SKM-1 treated with dmso at 0.1 percent for 144 hours (cell line): ENCODE data around the gene DSCAML1.
"Not testable (repeated sequence)": the region's sequence is repeated elsewhere in the genome, so short reads cannot be mapped to it uniquely, and the experiment has no call there.

ENCODE experiments used
- DNase-seq: peaks from one replicate; lab custom pipeline; 2025; ENCODE audit not compliant: unreplicated experiment; lab: John Stamatoyannopoulos, UW

The DSCAML1 gene

DNA sequence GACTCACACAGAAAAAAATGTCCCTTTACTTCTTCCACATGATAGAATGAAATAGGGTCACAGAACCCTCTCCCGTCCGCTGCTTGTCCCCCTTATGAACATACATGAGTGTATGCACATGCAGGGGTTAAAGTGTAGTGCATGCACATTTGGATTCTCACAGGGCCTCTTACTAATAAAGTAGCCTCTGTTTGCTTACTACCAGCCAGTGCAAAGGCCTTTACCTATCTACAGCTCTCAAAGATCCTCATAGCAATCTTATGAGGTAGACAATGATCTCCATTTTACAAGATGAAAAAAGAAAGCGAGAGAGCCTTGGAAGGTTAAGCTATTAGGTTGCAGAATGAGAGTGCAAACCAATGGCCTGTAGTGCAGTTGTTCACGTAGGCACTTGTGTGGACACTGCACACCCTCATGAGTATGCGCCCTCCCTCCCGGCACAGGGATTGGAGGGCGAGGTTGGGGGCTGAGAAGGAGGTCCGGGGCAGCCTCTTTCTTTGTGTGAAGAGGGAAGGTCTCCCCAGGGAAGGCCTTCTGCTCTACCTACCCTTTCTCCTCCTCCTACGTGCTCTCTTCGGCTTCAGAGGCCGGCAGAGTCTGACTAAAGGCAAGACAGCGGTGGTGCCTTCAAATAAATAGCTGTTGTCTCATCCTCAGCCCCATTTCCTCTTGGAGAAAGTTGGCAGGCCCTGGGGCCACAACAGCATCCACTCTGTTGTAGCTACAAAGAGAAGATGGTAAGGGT is 378.1 kb downstream of the DSCAML1 start:
- DNase-seq = no peak

DNA sequence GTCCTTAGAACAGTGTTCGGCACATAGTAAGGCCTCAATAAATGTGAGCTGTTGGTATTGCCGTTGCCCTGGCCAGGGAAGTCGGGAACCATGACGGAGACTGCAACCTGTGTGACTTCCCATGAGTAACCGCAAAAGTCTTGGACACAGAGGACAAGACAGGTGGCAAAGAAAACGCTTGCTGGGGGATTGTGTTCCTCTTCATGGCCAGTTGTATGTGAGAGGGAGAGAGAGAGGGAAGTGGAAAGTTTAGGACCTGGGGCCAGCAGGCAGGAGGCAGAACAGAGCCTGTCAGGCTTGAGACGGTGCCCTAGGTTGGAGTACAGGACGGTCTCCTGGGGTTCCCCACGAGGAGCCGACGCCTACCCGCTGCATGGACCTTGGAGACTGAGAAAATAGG is 379.2 kb downstream of the DSCAML1 start:
- no peak for DNase-seq

DNA sequence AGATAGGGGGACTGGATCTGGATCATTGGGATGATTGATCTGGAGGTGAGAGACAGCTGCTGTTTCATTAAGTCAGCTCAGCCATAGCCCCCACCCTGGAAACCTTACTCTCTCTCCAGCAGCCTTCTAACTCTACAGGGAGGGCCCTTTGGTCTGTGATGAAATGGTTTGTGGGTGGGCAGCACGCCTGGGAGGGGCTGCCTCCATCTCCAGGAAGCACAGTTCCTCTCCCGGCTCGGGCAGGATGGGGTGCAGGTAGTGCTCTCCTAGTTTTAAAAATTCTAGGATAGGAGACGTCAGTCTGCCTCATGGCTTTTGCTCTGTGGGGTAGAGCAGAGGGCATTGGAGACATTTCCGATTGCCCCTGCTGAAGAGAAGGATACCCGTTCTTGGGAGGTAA is 379.7 kb downstream of the DSCAML1 start:
- no peak for DNase-seq

DNA sequence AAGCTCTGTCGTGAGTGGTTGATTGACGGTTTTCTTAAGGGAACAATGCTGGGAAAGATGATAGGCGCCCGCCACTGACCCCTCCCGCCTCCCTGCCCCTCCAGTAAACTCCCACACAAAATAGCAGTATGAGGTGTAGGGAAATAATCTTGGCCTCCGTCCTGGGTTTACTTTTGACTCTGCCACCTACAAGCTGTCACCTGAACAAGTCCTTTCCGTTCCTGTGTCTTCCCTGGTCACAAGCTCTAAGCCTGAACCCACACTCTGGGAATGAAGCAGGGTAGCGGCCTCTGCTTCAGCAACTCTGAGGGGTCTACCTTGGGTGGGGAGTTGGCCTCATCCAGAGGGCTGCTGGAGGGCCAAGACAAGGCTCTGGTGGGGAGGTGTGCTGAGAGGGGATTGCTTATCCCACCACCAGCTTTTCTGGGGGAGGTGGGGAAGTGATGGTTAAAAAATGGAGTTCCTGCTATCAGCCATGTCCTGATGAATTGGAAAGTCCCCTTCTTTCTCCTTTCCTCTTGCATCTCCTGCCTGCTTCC is 381.6 kb downstream of the DSCAML1 start:
- DNase-seq = no peak

DNA sequence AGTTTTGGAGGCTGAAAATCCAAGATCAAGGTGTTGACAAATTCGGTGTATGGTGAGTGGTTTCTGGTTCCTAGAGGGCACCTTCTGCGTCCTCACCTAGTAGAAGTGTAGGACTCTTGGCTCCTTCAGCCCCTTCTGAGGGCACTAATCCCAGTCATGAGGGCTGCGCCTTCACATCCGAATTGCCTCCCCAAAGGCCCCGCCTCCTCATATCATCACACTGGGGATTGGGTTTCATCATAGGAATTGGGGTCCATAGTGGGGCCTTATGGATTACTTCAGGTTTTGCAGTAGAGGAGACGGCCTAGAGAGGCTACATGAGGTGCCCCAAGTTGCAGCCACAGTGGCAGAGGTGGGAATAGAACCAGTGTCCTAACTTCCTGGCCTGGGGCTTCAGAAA is 382.3 kb downstream of the DSCAML1 start:
- DNase-seq = no peak

DNA sequence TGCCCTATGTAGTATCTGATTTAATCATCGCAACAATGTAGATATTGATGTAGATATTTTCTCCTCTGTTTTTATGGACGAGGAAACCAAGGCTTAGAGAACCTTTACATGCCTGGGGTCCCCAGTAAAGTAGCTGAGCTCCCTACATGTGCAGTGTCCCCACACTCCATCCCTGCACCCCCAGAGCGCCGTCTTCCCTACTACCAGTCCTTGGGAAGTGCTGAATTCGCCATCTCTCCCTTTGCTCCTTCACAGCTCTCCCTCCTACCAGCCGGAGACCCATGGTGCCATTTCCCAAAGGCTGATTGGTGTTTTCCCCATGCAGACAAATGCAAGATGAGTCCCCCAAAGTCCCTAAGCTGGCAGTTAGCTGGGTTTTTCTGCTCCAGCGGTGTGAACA is 383.4 kb downstream of the DSCAML1 start:
- no peak for DNase-seq

DNA sequence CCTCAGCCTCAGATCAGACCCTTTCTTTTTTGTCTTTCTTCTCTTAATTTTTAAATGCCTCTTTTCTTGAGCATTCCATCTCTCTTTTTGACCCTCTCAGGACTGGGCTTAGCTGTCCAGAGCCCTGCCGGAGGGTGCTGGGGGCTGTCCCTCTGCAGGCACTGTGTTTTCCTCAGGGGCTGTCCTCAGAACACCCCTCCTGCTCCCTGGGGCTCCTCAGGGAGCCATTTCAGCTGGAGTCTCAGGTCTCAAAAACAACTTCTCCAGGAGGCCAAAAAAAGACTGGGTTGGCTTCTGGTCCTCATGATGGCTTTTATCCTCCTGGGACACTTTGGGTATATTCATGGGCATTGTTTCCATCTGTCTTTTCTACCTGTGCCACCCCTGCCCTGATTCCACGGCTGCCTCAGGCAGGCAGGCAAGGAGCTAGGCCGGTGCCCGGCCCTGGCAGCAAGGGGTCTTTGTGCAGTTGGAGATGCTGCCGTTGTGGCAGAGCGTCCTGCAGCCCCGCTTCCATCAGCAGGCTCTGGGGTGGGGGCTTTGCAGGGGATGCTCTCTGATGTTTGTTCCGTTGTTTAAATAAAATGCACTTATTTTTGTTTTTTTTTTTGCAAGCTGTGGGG is 384.3 kb downstream of the DSCAML1 start:
- DNase-seq = no peak

DNA sequence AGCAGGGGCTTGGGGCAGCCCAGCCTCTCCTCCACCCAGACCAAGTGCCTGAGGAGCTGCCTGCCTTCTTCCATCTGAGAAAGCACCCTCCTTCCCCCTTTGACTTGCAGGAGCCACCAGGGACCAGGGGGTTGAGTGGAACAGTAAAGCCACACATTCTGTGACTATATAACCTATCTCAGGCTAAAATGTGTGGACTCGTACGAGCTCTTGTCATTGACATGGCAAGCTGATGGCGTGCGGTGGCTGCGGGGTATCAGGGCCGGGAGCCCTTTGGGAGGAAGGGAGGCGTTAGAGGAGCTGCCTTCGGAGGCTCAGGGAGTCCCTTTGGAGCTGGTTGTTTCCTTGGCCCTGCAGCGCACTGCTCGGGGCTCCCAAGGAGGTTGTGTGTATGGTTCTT is 384.8 kb downstream of the DSCAML1 start:
- DNase-seq = no peak

DNA sequence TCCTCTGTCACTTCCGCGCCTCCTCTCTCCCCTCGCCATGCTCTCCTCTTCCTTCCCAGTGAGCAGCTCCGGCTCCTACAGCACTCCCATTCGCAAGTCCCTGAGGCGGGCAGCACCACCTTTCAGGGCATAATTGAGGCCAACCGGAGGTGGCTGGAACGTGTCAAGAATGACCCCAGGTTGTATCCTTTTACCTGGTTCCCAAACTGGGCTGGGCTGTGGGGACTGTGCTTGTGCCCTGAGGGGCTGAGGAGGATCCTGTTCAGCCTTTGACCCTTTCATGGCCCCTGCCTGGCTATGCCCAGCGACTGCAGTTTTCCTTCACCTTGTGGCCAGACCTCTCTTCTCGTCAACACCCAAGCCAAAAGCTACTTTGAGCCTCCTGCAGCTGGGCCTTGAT is 385.3 kb downstream of the DSCAML1 start:
- DNase-seq = no peak

DNA sequence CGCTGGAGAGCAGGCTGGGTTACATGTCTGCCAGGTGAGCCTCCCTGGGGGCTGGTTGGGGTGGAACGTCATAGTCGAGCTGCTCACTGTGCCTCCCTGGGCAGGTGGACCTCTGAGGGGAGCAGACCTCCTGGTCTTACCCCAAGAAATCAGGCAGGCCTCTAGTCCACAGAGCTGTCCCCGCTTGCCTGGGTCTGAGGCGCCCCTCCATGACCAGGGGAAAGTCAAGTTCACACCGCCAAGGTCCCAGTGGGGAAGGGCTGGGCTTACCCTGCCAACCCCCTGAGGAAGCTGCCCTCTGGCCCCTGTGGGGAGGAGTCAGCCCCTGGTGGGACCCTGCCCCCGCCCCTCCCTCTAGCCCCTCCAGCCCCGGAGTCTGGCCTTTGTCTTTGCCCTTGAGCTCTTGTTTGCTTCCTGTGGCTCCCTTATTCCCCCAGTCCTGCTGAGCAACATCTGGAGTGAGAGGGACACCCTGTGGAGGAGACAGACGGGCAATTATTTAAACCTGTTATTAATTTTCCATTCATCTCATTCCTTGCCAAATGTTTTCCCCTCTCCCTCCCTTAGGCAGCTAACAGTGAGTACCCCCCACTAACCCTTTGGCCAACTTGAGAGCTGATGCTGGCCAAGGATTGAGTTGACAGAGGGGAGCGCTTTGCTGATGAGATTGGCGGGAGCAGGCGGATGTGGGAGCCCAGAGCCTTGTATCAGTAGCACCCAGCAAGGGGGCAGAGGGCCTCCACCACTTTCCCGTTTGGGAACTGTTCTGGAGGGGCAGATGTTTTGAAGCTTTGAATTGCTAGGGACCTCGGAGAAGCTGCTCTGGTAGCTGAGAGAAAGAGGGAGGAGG is 385.9 kb downstream of the DSCAML1 start:
- no peak for DNase-seq

DNA sequence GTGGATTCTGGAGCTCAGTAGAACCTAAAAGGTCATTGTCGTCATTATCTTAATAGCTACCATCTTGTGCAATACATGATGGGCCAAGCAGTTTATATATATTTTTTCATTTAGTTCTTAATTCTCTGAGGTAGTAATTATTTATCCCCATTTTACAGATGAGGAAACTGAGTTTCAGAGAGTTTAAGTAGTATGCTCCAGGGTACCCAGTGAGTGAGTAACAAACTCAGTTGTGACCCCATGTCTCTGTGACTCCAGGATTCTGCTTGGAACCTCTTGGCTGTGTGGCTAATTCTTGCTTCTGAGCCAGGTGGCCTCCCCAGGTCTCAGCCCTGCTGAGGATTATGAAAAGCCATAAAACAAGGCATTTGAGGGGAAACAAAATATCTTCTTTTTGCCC is 386.8 kb downstream of the DSCAML1 start:
- no peak for DNase-seq

DNA sequence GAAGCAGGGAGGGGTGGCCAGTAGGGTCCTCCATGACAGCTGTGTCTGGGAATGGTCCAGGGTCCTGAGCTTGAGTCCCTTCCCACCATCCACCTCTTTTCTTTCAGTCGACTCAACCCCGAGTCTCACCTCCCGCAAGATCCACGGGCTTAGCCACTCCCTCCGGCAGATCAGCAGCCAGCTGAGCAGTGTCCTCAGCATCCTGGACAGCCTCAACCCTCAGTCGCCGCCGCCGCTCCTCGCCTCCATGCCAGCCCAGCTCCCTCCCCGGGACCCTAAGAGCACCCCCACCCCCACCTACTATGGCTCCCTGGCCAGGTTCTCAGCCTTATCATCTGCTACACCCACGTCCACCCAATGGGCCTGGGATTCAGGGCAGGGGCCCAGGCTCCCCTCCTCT is 387.5 kb downstream of the DSCAML1 start:
- no peak for DNase-seq

DNA sequence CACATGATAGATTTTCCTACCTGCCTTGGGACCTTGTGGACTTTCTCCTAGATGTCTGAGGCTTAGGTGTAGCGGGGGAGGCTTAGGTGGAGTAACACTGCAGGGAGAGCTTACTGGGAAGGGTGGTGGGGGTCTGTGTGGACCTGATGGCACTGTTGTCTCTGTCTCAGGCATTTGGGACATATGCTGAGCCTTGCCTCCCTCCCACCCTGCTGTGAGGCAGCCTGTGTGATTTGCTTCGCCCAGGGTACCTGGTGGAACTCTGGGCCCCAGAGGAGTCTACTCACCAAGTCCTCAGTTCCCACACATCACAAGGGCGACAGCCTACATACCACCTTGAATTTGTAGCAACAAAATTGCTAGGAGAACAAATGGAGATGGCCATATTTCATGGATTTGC is 388.7 kb downstream of the DSCAML1 start:
- DNase-seq = no peak

DNA sequence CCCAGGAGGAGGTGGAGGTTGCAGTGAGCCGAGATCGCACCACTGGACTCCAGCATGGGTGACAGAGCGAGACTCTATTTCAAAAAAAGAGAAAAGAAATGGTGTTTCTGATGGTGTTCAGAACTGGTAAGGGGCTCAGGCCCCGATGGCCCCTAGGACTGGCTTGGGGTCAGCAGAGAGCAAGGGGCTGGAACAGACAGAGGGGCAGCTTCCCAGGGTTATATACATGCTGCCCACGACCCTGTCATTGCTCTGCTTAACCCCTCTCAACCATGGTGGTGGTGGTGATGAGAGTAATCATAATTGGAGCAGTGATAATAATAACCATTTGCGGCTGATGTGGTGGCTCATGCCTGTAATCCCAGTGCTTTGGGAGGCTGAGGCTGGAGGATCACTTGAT is 390.0 kb downstream of the DSCAML1 start:
- no peak for DNase-seq

DNA sequence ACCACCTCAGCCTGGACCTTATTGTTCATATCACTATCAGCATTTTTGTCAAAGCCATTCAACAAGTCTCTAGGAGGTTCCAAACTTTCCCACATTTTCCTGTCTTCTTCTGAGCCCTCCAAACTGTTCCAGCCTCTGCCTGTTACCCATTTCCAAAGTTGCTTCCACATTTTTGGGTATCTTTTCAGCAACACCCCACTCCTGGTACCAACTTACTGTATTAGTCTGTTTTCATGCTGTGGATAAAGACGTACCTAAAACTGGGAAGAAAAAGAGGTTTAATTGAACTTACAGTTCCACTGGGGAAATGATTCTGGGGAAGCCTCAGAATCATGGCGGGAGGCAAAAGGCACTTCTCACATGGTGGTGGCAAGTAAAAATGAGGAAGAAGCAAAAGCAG is 391.1 kb downstream of the DSCAML1 start:
- DNase-seq = not testable (repeated sequence)

DNA sequence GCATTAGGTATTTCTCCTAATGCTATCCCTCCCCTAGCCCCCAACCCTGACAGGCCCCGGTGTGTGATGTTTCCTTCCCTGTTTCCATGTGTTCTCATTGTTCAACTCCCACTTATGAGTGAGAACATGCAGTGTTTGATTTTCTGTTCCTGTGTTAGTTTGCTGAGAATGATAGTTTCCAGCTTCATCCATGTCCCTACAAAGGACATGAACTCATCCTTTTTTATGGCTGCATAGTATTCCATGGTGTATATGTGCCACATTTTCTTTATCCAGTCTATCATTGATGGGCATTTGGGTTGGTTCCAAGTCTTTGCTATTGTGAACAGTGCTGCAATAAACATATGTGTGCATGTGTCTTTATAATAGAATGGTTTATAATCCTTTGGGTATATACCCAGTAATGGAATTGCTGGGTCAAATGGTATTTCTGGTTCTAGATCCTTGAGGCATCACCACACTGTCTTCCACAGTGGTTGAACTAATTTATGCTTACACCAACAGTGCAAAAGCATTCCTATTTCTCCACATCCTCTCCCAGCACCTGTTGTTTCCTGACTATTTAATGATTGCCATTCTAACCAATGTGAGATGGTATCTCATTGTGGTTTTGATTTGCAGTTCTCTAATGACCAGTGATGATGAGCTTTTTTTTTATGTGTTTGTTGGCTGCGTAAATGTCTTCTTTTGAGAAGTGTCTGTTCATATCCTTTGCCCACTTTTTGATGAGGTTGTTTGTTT is 397.7 kb downstream of the DSCAML1 start:
- DNase-seq = not testable (repeated sequence)

DNA sequence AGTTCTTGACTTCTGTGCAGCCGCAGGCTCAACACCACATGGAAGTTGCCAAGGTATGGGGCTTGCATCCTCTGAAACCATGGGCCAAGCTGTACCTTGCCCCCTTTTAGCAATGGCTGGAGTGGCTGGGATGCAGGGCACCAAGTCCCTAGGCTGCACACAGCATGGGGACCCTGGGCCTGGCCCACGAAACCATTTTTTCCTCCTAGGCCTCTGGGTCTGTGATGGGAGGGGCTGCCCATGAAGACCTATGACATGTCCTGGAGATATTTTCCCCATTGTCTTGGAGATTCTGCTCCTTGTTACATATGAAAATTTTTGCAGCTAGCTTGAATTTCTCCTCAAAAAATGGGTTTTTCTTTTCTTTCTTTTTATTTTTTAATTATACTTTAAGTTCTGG is 398.4 kb downstream of the DSCAML1 start:
- not testable (repeated sequence) for DNase-seq

DNA sequence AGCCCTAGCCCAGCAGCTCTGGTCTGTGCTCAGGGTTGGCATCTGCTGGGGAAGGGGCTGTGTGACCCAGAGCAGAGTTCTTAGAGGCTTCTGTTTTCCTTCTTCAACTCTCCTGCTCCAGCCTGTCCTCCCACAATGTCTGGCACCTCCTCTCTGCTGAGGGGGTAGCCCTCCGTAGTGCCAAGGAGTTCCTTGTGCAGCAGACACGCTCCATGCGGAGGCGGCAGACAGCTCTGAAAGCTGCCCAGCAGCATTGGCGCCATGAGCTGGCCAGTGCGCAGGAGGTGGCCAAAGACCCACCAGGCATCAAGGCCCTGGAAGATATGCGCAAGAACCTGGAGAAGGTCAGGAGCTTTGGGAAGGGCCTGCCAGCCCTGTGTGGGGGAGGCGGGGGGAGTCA is 400.0 kb downstream of the DSCAML1 start:
- DNase-seq = no peak

DNA sequence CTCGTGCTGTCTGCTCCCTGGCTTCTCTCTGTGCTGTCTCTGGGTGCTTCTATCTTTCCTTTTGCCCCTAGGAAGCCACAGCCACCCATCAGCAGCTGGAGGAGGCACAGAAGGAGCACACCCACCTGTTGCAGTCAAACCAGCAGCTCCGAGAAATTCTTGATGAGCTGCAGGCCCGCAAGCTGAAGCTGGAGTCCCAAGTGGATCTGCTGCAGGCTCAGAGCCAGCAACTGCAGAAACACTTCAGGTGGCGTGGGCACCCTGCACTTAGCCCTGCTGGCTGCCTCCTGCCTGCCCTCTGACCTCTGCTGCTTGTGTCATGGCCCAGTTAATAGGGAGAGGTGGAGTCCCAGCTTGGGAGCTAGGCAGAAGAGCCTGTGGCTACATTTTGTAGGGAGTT is 401.5 kb downstream of the DSCAML1 start:
- DNase-seq = no peak

DNA sequence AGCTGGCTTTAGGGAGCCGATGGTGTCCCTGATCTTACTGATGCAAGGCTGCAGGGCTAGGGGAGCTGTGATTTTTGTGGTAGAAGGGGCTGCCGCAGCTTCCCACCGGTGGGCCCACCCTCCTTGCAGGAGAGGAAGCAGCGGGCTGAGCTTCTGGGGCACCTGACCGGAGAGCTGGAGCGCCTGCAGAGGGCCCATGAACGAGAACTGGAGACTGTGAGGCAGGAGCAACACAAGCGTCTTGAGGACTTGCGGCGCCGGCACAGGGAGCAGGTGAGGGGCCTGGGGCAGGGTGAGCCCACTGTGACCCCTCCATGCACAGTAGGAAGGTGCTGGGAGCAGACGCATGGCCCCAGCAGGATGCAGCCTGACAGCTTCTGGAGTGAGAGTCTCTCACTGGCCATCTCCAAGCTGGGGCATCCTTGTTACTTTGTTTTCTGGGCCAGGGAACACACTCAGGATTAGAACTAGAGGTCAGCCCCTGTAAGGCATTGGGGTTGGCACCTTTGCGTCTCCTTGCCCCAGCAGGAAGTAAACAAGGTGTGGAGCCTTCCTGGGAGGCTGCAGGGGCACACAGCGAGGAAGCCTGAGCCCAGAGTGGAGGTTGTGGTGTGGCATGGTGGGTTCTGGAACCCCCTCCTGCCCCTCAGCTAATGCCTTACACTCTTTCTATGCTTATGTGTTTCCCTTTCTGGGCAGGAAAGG is 402.6 kb downstream of the DSCAML1 start:
- no peak for DNase-seq
